SK-N-SH treated with all-trans-retinoic acid at 6 μM for 48 hours (cell line): ENCODE measurements around the gene RHOA.
"Not testable (repeated sequence)": the region's sequence is repeated elsewhere in the genome, so short reads cannot be mapped to it uniquely, and the experiment has no call there.

Source experiments
- ARNTL ChIP-seq: fragments of 450-650 bp; formaldehyde crosslinking; IDR thresholded peaks from 2 replicates; pipeline ENCODE4 v1.5.0; 2020; ENCODE audit warnings: low read depth, mild to moderate bottlenecking, moderate library complexity, borderline replicate concordance
- CSDC2 ChIP-seq: fragments of 250-450 bp; sonication (Bioruptor Pico); IDR thresholded peaks from 2 replicates; pipeline ENCODE4 v1.5.0; 2020; ENCODE audit warnings: mild to moderate bottlenecking, moderate library complexity
- ESRRG ChIP-seq: fragments of 250-450 bp; sonication (Bioruptor Pico); IDR thresholded peaks from 2 replicates; pipeline ENCODE4 v1.6.1; 2021; ENCODE audit warnings: mild to moderate bottlenecking
- GLIS3 ChIP-seq: fragments of 250-450 bp; sonication (Bioruptor Pico); IDR thresholded peaks from 2 replicates; pipeline ENCODE4 v1.5.0; 2020; ENCODE audit warnings: mild to moderate bottlenecking, moderate library complexity
- ZFP3 ChIP-seq: fragments of 250-450 bp; sonication (Bioruptor Pico); IDR thresholded peaks from 2 replicates; pipeline ENCODE4 v1.5.0; 2020; ENCODE audit warnings: mild to moderate bottlenecking, moderate library complexity
- ZFP30 ChIP-seq: fragments of 450-650 bp; formaldehyde crosslinking; IDR thresholded peaks from 2 replicates; pipeline ENCODE4 v1.5.0; 2022; ENCODE audit warnings: mild to moderate bottlenecking, moderate library complexity
- ZNF8 ChIP-seq: fragments of 450-650 bp; formaldehyde crosslinking; IDR thresholded peaks from 2 replicates; pipeline ENCODE4 v1.5.0; 2020; ENCODE audit warnings: mild to moderate bottlenecking, moderate library complexity
- TF ChIP-seq, protein P1 (sequence below): fragments of 250-450 bp; sonication (Bioruptor Pico); IDR thresholded peaks from 2 replicates; pipeline ENCODE4 v1.5.1; 2021; ENCODE audit warnings: mild to moderate bottlenecking, moderate library complexity

DNA sequence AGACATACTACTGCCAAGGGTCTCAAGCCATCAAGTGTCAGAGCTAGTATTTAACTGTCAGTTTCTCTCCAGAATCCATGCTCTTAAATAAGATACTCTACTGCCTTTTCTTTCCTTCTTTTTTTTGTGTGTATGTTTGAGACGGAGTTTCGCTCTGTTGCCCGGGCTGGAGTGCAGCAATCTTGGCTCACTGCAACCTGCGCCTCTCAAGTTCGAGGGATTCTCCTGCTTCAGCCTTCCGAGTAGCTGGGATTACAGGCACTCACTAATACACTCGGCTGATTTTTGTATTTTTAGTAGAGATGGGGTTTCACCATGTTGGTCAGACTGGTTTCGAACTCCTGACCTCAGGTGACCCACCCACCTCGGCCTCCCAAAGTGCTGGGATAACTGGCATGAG is 6.2 kb downstream of the RHOA start:
- TF ChIP-seq ZNF8; ARNTL (CRISPR knock-in tag); ZFP30 (CRISPR knock-in tag); CSDC2 (CRISPR knock-in tag); GLIS3; ZFP3 (CRISPR knock-in tag); ESRRG (CRISPR knock-in tag): not testable (repeated sequence)
- TF ChIP-seq, protein P1, sequence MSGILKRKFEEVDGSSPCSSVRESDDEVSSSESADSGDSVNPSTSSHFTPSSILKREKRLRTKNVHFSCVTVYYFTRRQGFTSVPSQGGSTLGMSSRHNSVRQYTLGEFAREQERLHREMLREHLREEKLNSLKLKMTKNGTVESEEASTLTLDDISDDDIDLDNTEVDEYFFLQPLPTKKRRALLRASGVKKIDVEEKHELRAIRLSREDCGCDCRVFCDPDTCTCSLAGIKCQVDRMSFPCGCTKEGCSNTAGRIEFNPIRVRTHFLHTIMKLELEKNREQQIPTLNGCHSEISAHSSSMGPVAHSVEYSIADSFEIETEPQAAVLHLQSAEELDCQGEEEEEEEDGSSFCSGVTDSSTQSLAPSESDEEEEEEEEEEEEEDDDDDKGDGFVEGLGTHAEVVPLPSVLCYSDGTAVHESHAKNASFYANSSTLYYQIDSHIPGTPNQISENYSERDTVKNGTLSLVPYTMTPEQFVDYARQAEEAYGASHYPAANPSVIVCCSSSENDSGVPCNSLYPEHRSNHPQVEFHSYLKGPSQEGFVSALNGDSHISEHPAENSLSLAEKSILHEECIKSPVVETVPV: not testable (repeated sequence)
